H1 (cell line): ENCODE results near the gene YPEL5. TPM values are rescaled to one million over a fixed set of nuclear protein-coding genes. Genes with fewer than 3 reads are reported as not detected.

ENCODE experiments used
- CTCF ChIA-PET: fragments of 300-600 bp; sonication (Branson Sonifier 250); formaldehyde crosslinking; loops from one replicate; lab custom pipeline; 2021; ENCODE audit not compliant: partially characterized antibody; lab: Charles Lee
- POLR2A ChIA-PET: fragments of 300-600 bp; sonication (Branson Sonifier 250); formaldehyde crosslinking; loops from one replicate; lab custom pipeline; 2021; ENCODE audit warnings: inconsistent platforms; ENCODE audit not compliant: partially characterized antibody; lab: Charles Lee
- DNase-seq, 2 experiments: peaks; one replicate each; pipeline versions ENCODE4 v3.0.0 to v3.0.0-alpha.2; 2010 to 2022; ENCODE audit warnings: low spot score in 2 of 2, low read depth in 1 of 2, mixed read lengths in 1 of 2
- FAIRE-seq: peaks from 2 replicates; lab custom pipeline; 2011; peaks lifted over from hg19 to GRCh38; lab: Jason Lieb, UNC
- H2AFZ ChIP-seq: 2 replicates; pipeline ENCODE4 v1.8.1; 2012; ENCODE audit warnings: low read length, inconsistent platforms
- H2AK5ac ChIP-seq: 2 replicates; pipeline ENCODE4 v1.6.1; 2013; ENCODE audit warnings: low read depth, low read length
- H2BK120ac ChIP-seq: replicated peaks from 2 replicates; pipeline ENCODE3; 2013; ENCODE audit warnings: low read depth, low read length, inconsistent platforms
- H2BK12ac ChIP-seq: 2 replicates; pipeline ENCODE4 v1.6.1; 2013; ENCODE audit warnings: low read depth, low read length
- H2BK15ac ChIP-seq: 2 replicates; pipeline ENCODE4 v1.6.1; 2013; ENCODE audit warnings: low read length
- H2BK20ac ChIP-seq: 2 replicates; pipeline ENCODE4 v1.6.1; 2013; ENCODE audit warnings: low read length
- H2BK5ac ChIP-seq: 2 replicates; pipeline ENCODE4 v1.6.1; 2013; ENCODE audit warnings: low read depth, low read length
- H3K14ac ChIP-seq: 2 replicates; pipeline ENCODE4 v1.6.1; 2013; ENCODE audit warnings: inconsistent platforms; ENCODE audit not compliant: insufficient read length
- H3K18ac ChIP-seq: 2 replicates; pipeline ENCODE4 v1.6.1; 2013; ENCODE audit warnings: low read length; ENCODE audit errors: extremely low read depth
- H3K23ac ChIP-seq: 2 replicates; pipeline ENCODE4 v1.6.1; 2013; ENCODE audit warnings: inconsistent platforms; ENCODE audit not compliant: insufficient read length
- H3K23me2 ChIP-seq: 2 replicates; pipeline ENCODE4 v1.6.1; 2013; ENCODE audit warnings: low read depth, low read length
- H3K27ac ChIP-seq: 2 replicates; pipeline ENCODE4 v1.6.1; 2011; ENCODE audit warnings: low read depth, low read length, inconsistent platforms
- H3K27me3 ChIP-seq, 4 experiments: replicated peaks in 1 of 4; 1 replicate in 1 of 4; 2 replicates in 3 of 4; pipeline versions ENCODE4 v1.6.1 to v1.8.1; 2011 to 2013; ENCODE audit warnings: low read length in 3 of 4, mild to moderate bottlenecking in 3 of 4, inconsistent platforms in 2 of 4, mixed read lengths in 2 of 4, moderate library complexity in 1 of 4; ENCODE audit not compliant: control insufficient read depth in 3 of 4, insufficient read depth in 3 of 4; ENCODE audit errors: extremely low read depth in 1 of 4
- H3K36me3 ChIP-seq, 4 experiments: 2 replicates each; pipeline versions ENCODE4 v1.6.1 to v1.8.1; 2011 to 2013; ENCODE audit warnings: mild to moderate bottlenecking in 4 of 4, low read length in 3 of 4, moderate library complexity in 2 of 4, control low read depth in 1 of 4, inconsistent platforms in 1 of 4; ENCODE audit not compliant: insufficient read depth in 4 of 4, control insufficient read depth in 2 of 4
- H3K4ac ChIP-seq: replicated peaks from 2 replicates; pipeline ENCODE3; 2013; ENCODE audit warnings: low read length, low read depth, mixed read lengths, inconsistent platforms; ENCODE audit not compliant: insufficient read length
- H3K4me1 ChIP-seq, 4 experiments: replicated peaks in 1 of 4; 1 replicate in 1 of 4; 2 replicates in 3 of 4; pipeline versions ENCODE4 v1.6.1 to v1.8.1; 2011 to 2013; ENCODE audit warnings: low read length in 3 of 4, inconsistent platforms in 2 of 4, mixed read lengths in 1 of 4; ENCODE audit not compliant: insufficient read depth in 4 of 4, control insufficient read depth in 3 of 4
- H3K4me2 ChIP-seq, 2 experiments: 2 replicates each; pipeline versions ENCODE4 v1.6.1 to v1.8.1; 2011 to 2013; ENCODE audit warnings: low read depth in 2 of 2, low read length in 2 of 2, control low read depth in 1 of 2, inconsistent platforms in 1 of 2, mild to moderate bottlenecking in 1 of 2; ENCODE audit not compliant: insufficient read depth in 1 of 2
- H3K4me3 ChIP-seq, 4 experiments: fragments of 200-600, 300-600 bp in 1 of 4; sonication (generic), shearing (Covaris generic), sonication (Bioruptor Twin) in 1 of 4; 2 replicates each; pipeline versions ENCODE4 v1.5.1 to v1.8.1; 2011 to 2016; ENCODE audit warnings: low read length in 4 of 4, low read depth in 3 of 4, control low read depth in 2 of 4, inconsistent platforms in 2 of 4, mild to moderate bottlenecking in 2 of 4, mixed read lengths in 1 of 4, moderate library complexity in 1 of 4; ENCODE audit not compliant: insufficient read depth in 2 of 4; ENCODE audit errors: extremely low read depth in 1 of 4
- H3K56ac ChIP-seq: replicated peaks from 2 replicates; pipeline ENCODE3; 2013; ENCODE audit warnings: low read depth, mild to moderate bottlenecking, mixed read lengths, low read length, inconsistent platforms; ENCODE audit not compliant: insufficient read length
- H3K79me1 ChIP-seq: 2 replicates; pipeline ENCODE4 v1.6.1; 2013; ENCODE audit warnings: low read depth, low read length, control low read depth
- H3K79me2 ChIP-seq, 2 experiments: 2 replicates each; pipeline versions ENCODE4 v1.6.1 to v1.8.1; 2012 to 2013; ENCODE audit warnings: low read length in 2 of 2, mild to moderate bottlenecking in 2 of 2, inconsistent platforms in 1 of 2; ENCODE audit not compliant: insufficient read depth in 2 of 2, control insufficient read depth in 1 of 2
- H3K9ac ChIP-seq, 4 experiments: replicated peaks in 1 of 4; 1 replicate in 1 of 4; 2 replicates in 3 of 4; pipeline versions ENCODE4 v1.6.1 to v1.8.1; 2011 to 2013; ENCODE audit warnings: low read depth in 3 of 4, low read length in 3 of 4, control low read depth in 2 of 4, mild to moderate bottlenecking in 2 of 4, moderate library complexity in 2 of 4, inconsistent platforms in 1 of 4; ENCODE audit errors: extremely low read depth in 1 of 4
- H3K9me3 ChIP-seq, 2 experiments: 2 replicates each; pipeline versions ENCODE4 v1.6.1 to v1.8.1; 2012 to 2013; ENCODE audit warnings: mild to moderate bottlenecking in 2 of 2, moderate library complexity in 2 of 2, control low read depth in 1 of 2, inconsistent platforms in 1 of 2, low read depth in 1 of 2, low read length in 1 of 2, mixed read lengths in 1 of 2; ENCODE audit not compliant: insufficient read depth in 2 of 2
- H4K20me1 ChIP-seq, 2 experiments: replicated peaks in 1 of 2; 2 replicates each; pipeline versions ENCODE3 to v1.8.1; 2011 to 2013; ENCODE audit warnings: inconsistent platforms in 2 of 2, low read length in 2 of 2, mild to moderate bottlenecking in 1 of 2; ENCODE audit not compliant: insufficient read depth in 2 of 2, control insufficient read depth in 1 of 2
- H4K5ac ChIP-seq: 2 replicates; pipeline ENCODE4 v1.6.1; 2013; ENCODE audit warnings: low read length, low read depth, mixed read lengths, inconsistent platforms; ENCODE audit not compliant: insufficient read length
- H4K8ac ChIP-seq: 2 replicates; pipeline ENCODE4 v1.8.0; 2013; ENCODE audit warnings: mild to moderate bottlenecking, moderate library complexity, low read length, inconsistent platforms; ENCODE audit not compliant: insufficient read depth; ENCODE audit errors: extremely low read depth
- H4K91ac ChIP-seq: replicated peaks from 2 replicates; pipeline ENCODE3; 2013; ENCODE audit warnings: low read length, mixed read lengths, inconsistent platforms; ENCODE audit not compliant: insufficient read length
- CBX5 ChIP-seq: fragments of 300-800, 300-1000 bp; sonication (generic); IDR thresholded peaks from 2 replicates; pipeline ENCODE4 v1.7.1; 2016; ENCODE audit warnings: antibody characterized with exemption, low read length, low read depth
- EZH2 ChIP-seq: fragments of 200-600 bp; sonication (generic); IDR thresholded peaks from 2 replicates; pipeline ENCODE4 v1.7.1; 2012; ENCODE audit warnings: low read depth, mild to moderate bottlenecking, moderate library complexity, low read length, inconsistent platforms; ENCODE audit not compliant: severe bottlenecking
- HDAC2 ChIP-seq, 2 experiments: fragments of 300-600 bp in 1 of 2; sonication (generic) in 1 of 2; IDR thresholded peaks; 2 replicates each; pipeline ENCODE4 v1.6.1; 2011 to 2012; ENCODE audit warnings: low read depth in 2 of 2, low read length in 2 of 2, mild to moderate bottlenecking in 2 of 2, moderate library complexity in 2 of 2, borderline replicate concordance in 1 of 2, inconsistent platforms in 1 of 2
- JUN ChIP-seq: IDR thresholded peaks from 2 replicates; pipeline ENCODE4 v1.6.1; 2011; ENCODE audit warnings: low read depth, mild to moderate bottlenecking, improper control_type of control experiment, low read length
- JUND ChIP-seq: IDR thresholded peaks from 2 replicates; pipeline ENCODE4 v1.6.1; 2011; ENCODE audit warnings: mild to moderate bottlenecking, improper control_type of control experiment, low read length
- KDM1A ChIP-seq: fragments of 200-600, 300-600 bp; sonication (generic); IDR thresholded peaks from 2 replicates; pipeline ENCODE4 v1.7.1; 2016; ENCODE audit warnings: mild to moderate bottlenecking, low read length, borderline replicate concordance
- KDM5A ChIP-seq: fragments of 200-600 bp; IDR thresholded peaks from 2 replicates; pipeline ENCODE4 v1.7.1; 2012; ENCODE audit warnings: mild to moderate bottlenecking, low read length, inconsistent platforms, mixed read lengths
- NANOG ChIP-seq: IDR thresholded peaks from 2 replicates; pipeline ENCODE4 v1.6.1; 2011; ENCODE audit warnings: low read length, low read depth, mild to moderate bottlenecking, inconsistent platforms; ENCODE audit not compliant: insufficient read depth, poor library complexity, severe bottlenecking
- NRF1 ChIP-seq: IDR thresholded peaks from 2 replicates; pipeline ENCODE4 v1.6.1; 2011; ENCODE audit warnings: mild to moderate bottlenecking, low read depth, low read length, improper control_type of control experiment
- POU5F1 ChIP-seq: IDR thresholded peaks from 2 replicates; pipeline ENCODE4 v1.6.1; 2011; ENCODE audit warnings: low read depth, mild to moderate bottlenecking, low read length, moderate library complexity
- RBBP5 ChIP-seq: IDR thresholded peaks from 2 replicates; pipeline ENCODE4 v1.7.1; 2012; ENCODE audit warnings: low read depth, mild to moderate bottlenecking, inconsistent platforms, low read length, moderate library complexity, borderline replicate concordance
- RNF2 ChIP-seq: fragments of 200-900, 300-1000 bp; sonication (generic); IDR thresholded peaks from 2 replicates; pipeline ENCODE4 v1.7.1; 2016; ENCODE audit warnings: borderline replicate concordance, low read depth, mild to moderate bottlenecking, antibody characterized with exemption, low read length; ENCODE audit not compliant: poor library complexity, severe bottlenecking; ENCODE audit errors: missing control alignments
- SP4 ChIP-seq: IDR thresholded peaks from 2 replicates; pipeline ENCODE4 v1.6.1; 2012; ENCODE audit warnings: low read length, inconsistent platforms
- YY1 ChIP-seq: IDR thresholded peaks from 2 replicates; pipeline ENCODE4 v1.6.1; 2011; ENCODE audit warnings: low read depth, mild to moderate bottlenecking, low read length
- WGBS, 2 experiments: shearing (Covaris generic) in 1 of 2; methylation state at CpG; one replicate each; pipeline versions ENCODE4 v1.1.6 to v1.1.7; 2013 to 2015; ENCODE audit warnings: low lambda C conversion rate in 2 of 2, mixed read lengths in 2 of 2, inconsistent platforms in 1 of 2, low coverage in 1 of 2, missing lambda C conversion rate in 1 of 2; ENCODE audit not compliant: insufficient replicate concordance in 2 of 2, insufficient coverage in 1 of 2, insufficient read length in 1 of 2; ENCODE audit errors: extremely low coverage in 1 of 2, missing lambda C conversion rate in 1 of 2; 5-methylcytosine and 5-hydroxymethylcytosine counted together
- polyA plus RNA-seq, 7 experiments: library from polyadenylated mRNA; depleted of rRNA in 3 of 7; stranded (reverse) in 5 of 7; unstranded in 2 of 7; fragments of >200 nt in 5 of 7; fragments of 200-250 nt in 2 of 7; gene quantifications; 1 replicate in 5 of 7; 2 replicates in 1 of 7; 4 replicates in 1 of 7; pipeline versions ENCODE4 v1.2.1 to v1.2.3, GENCODE V29; 2011 to 2013; ENCODE audit warnings: missing spikeins in 2 of 7, mixed read lengths in 2 of 7
- total RNA-seq: library from RNA; stranded (reverse); fragmentation: NEBNext Ultra II Directional; extraction: Animal tissue kit (Norgen Biotek cat#: 25700); gene quantifications from 2 replicates; pipeline ENCODE4 v1.2.1, GENCODE V29; 2021

The YPEL5 gene
- total and polyA plus RNA-seq, 2 of the 8 experiments (the other 6 are each of a cell fraction or from before 2014, with no cell fraction given): 18.5 to 28.0 TPM

- Histone ChIP-seq H2AK5ac (no peak overlapping the region), H3K14ac (no peak overlapping the region), H3K9me3 (no peaks in the 10 kb centered on the region), H3K36me3 (no peaks in the 10 kb centered on the region), H3K9ac (no peak overlapping the region), H3K79me2 (no peaks in the 10 kb centered on the region), H3K4me3 (no peak overlapping the region), H3K23ac (no peak overlapping the region), H3K4me2 (no peak overlapping the region), H2BK5ac (no peak overlapping the region), H3K79me1 (no peaks in the 10 kb centered on the region), H2AFZ (no peak overlapping the region), H3K56ac (no peak overlapping the region), H4K91ac (no peak overlapping the region), H4K8ac (no peak overlapping the region), H4K20me1 (no peaks in the 10 kb centered on the region), H4K5ac (no peak overlapping the region), H3K23me2 (no peaks in the 10 kb centered on the region), H3K27me3 (no peaks in the 10 kb centered on the region)
- CTCF ChIA-PET: interaction anchor here (0.8 to 1.2 kb wide), 3 partner anchors 14 to 273 kb away, joined by 3 to 6 read pairs (median 4); no protein-coding TSS in a partner anchor
- DNase-seq (no peak), FAIRE-seq (no peak)
- POLR2A ChIA-PET: no interaction called here
- no peak for TF ChIP-seq JUND
- TF ChIP-seq RBBP5: no peak
- TF ChIP-seq KDM5A: no peak
- TF ChIP-seq CBX5: no peak
- TF ChIP-seq SP4: no peak
- TF ChIP-seq POU5F1: no peak
- TF ChIP-seq EZH2: no peak
- TF ChIP-seq RNF2: no peak
- TF ChIP-seq HDAC2 (IDR thresholded peaks at IDR 0.05; ENCODE audit: borderline replicate concordance in 1 of 2, low read depth in 2 of 2, low read length in 2 of 2): no peak
- no peak for TF ChIP-seq YY1
- no peak for TF ChIP-seq NRF1
- TF ChIP-seq KDM1A: no peak
- no peak for TF ChIP-seq JUN
- TF ChIP-seq NANOG: no peak
- TF ChIP-seq, all 59 proteins: peak for 0
- Histone ChIP-seq H3K18ac (no peak overlapping the region), H3K4ac (no peak overlapping the region), H3K27ac (no peak overlapping the region), H2BK15ac (no peak overlapping the region), H2BK20ac (no peak overlapping the region), H2BK12ac (no peak overlapping the region), H3K4me1 (no peaks in the 10 kb centered on the region), H2BK120ac (no peak overlapping the region)
- WGBS, 2 experiments: 78% methylated on average over 7 of the region's 7 CpGs; no CpG with 5 or more reads in 1 of the 2 experiments
Observed at GRCh38 chr2:30181176-30181575, 34.4 kb downstream of the YPEL5 start.
